Activated CD4-positive, alpha-beta T cell treated with anti-CD3 and anti-CD28 coated beads, Interleukin-2, amount 10 ng/mL, durations not matched to agents 24 days and 14 days (primary cell): Measurements from ENCODE around the gene CES2. TPM values are rescaled to one million over a fixed set of nuclear protein-coding genes. Genes with fewer than 3 reads are reported as not detected.
"Not testable (repeated sequence)": the region's sequence is repeated elsewhere in the genome, so short reads cannot be mapped to it uniquely, and the experiment has no call there.

Experiments used
- DNase-seq: peaks from one replicate; pipeline ENCODE4 v3.0.0; 2022
- H3K27ac Mint-ChIP-seq: one replicate; pipeline ENCODE4 v1.8.0; 2022; ENCODE audit warnings: mild to moderate bottlenecking, mixed read lengths
- H3K27me3 Mint-ChIP-seq: one replicate; pipeline ENCODE4 v1.8.0; 2022; ENCODE audit warnings: mixed read lengths
- H3K36me3 Mint-ChIP-seq: one replicate; pipeline ENCODE4 v1.8.0; 2022; ENCODE audit warnings: low read depth, mild to moderate bottlenecking, mixed read lengths
- H3K4me1 Mint-ChIP-seq: one replicate; pipeline ENCODE4 v1.8.0; 2021; ENCODE audit warnings: mixed read lengths
- H3K4me3 Mint-ChIP-seq: one replicate; pipeline ENCODE4 v1.8.0; 2022; ENCODE audit warnings: mild to moderate bottlenecking, moderate library complexity, mixed read lengths
- H3K9me3 Mint-ChIP-seq: one replicate; pipeline ENCODE4 v1.8.0; 2021; ENCODE audit warnings: mixed read lengths
- intact Hi-C: fragments of 100-400 bp; cut with micrococcal nuclease; formaldehyde crosslinking; loops from one replicate; pipeline ENCODE4 v1.15.1; 2023
- total RNA-seq: library from RNA; stranded (reverse); gene quantifications from 2 replicates; pipeline ENCODE4 v1.2.3, GENCODE V29; 2022

CES2 gene, protein sequence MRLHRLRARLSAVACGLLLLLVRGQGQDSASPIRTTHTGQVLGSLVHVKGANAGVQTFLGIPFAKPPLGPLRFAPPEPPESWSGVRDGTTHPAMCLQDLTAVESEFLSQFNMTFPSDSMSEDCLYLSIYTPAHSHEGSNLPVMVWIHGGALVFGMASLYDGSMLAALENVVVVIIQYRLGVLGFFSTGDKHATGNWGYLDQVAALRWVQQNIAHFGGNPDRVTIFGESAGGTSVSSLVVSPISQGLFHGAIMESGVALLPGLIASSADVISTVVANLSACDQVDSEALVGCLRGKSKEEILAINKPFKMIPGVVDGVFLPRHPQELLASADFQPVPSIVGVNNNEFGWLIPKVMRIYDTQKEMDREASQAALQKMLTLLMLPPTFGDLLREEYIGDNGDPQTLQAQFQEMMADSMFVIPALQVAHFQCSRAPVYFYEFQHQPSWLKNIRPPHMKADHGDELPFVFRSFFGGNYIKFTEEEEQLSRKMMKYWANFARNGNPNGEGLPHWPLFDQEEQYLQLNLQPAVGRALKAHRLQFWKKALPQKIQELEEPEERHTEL
- 30.6 and 33.6 TPM in 2 replicates for total RNA-seq

DNA sequence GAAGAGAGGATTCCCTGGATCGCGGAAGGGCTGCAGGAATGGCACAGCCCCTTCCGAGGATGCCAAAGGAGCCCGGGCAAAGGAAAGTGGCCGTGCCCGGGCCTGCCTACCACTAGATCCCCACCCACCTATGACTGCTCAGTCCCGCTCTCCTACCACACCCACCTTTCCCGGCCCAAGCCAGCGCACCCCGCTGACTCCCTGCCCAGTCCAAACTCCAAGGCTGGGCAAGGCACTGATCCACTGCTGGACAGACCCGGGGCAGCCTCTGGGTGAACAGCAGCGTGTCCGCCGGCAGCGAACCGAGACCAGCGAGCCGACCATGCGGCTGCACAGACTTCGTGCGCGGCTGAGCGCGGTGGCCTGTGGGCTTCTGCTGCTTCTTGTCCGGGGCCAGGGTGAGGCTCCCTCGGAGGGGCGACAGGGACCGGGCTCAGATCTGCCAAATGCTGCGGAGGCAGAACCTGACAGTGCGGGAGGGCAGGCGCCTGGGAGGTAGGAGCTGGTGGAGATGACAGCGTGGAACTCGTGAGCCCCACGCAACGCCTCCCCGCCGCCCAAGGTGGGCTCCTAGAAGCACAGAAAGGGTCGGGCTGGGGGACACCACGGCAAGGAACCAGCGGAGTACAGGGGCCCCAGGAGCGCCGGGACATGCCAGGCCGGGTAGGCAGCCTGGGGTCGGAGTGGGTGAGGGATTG is at the start of gene CES2:
Gene CES2 (plus strand): TSS at position 203 of the 698 bp plus-strand sequence. CDS start 120 bp downstream, at position 323.
- Mint-ChIP-seq H3K36me3 (peaks cover 46% of the 10 kb centered on the region), H3K27me3 (no peaks in the 10 kb centered on the region), H3K27ac (peak within 1 kb of the TSS; percentile 98), H3K4me1 (peaks cover 43% of the 10 kb centered on the region), H3K9me3 (no peaks in the 10 kb centered on the region), H3K4me3 (peak within 1 kb of the TSS; percentile 99)
- intact Hi-C loops: loop anchor here (2.0 kb wide), 1 partner anchor 105 kb away; the partner anchor contains the start of gene NAE1
- DNase-seq: no peak

DNA sequence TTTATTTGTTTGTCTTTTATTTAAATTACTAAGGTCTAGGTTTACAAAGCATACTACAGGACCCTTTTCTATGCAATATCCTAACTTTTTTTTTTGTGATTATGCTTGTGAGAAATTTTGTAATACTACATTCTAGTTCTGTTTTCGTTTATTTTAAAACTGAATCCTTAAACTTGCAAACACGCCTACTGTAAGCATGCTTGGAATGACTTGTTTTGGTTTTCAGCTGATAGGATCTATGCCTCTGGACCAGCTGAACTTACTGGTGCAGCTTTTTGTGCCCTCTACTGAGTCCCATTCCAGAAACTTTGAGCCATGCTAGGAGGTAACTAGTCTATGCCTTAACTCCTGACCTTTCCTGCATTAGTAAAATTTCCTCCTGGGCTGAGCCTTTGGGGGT is 49.0 kb upstream of the CES2 start:
- Mint-ChIP-seq H3K36me3 (peaks cover 54% of the 10 kb centered on the region), H3K27me3 (no peaks in the 10 kb centered on the region), H3K4me1 (peaks cover 38% of the 10 kb centered on the region), H3K9me3 (no peaks in the 10 kb centered on the region), H3K4me3 (no peak overlapping the region), H3K27ac (no peak overlapping the region)
- intact Hi-C loops: no loop called here
- DNase-seq: no peak

DNA sequence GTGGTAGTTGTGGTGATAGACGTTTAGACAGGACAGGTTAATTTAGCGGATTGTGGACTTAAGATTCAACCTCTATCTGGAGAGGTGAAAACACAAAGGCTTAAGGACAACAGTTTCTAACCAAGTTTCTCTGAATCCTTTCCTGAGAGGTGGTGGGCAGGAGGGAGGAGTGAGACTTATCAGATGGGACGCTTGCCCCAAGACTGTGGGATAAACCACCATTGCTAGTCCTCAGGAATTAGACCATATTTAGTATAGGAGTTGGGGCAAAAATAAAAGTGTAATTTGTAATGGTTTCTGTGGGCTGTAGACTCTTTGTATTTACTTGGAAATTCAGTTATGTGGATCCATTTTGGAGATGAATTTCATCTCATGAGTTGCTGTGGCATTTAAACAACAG is 48.4 kb upstream of the CES2 start:
- Mint-ChIP-seq H3K36me3 (peaks cover 56% of the 10 kb centered on the region), H3K4me1 (peaks cover 35% of the 10 kb centered on the region), H3K9me3 (no peaks in the 10 kb centered on the region), H3K27me3 (no peaks in the 10 kb centered on the region), H3K4me3 (no peak overlapping the region), H3K27ac (no peak overlapping the region)
- intact Hi-C loops: no loop called here
- DNase-seq: no peak

DNA sequence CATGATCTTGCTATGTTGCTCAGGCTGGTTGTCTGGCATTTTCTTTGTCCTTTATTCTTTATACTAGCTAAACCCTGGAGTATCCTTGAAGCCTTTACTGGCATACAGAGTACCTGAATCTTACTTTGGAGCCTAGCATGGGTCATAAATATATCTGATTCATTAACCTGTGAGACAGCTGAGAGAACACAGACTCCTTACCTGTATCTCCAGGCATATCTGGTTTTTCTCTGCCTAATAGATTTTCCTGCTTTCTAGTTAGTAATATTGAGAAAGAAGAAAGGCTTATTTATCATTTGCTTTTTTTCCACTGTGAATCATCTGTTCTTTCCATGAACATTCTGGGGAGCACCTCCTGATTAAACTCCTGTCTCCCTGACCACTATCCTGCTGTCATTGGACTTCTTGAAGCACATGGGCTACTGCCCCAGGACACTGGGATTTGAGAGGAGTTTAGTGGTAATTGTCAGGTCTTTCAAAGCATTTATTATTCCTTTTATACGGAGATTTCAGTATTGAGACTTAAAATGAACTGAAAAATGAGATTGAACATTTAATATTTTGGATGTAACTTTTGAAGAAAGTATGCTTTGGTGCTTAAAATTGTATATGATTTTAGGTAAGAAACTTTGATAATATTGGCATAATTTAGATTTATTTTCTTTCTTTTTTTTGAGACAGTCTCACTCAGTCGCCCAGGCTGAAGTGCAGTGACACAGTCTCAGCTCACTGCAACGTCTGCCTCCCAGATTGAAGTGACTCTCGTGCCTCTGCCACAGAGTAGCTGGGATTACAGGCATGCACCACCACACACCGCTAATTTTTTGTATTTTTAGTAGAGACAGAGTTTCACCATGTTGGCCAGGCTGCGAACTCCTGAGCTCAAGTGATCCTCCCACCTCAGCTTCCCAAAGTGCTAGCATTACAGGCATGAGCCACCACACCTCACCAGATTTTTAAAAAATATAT is 46.4 kb upstream of the CES2 start:
- intact Hi-C loops: no loop called here
- Mint-ChIP-seq H3K4me3 (no peak overlapping the region), H3K36me3 (peaks cover 55% of the 10 kb centered on the region), H3K9me3 (no peaks in the 10 kb centered on the region), H3K27ac (peak overlapping the region; percentile 20), H3K27me3 (no peaks in the 10 kb centered on the region), H3K4me1 (peaks cover 38% of the 10 kb centered on the region)
- no peak for DNase-seq

DNA sequence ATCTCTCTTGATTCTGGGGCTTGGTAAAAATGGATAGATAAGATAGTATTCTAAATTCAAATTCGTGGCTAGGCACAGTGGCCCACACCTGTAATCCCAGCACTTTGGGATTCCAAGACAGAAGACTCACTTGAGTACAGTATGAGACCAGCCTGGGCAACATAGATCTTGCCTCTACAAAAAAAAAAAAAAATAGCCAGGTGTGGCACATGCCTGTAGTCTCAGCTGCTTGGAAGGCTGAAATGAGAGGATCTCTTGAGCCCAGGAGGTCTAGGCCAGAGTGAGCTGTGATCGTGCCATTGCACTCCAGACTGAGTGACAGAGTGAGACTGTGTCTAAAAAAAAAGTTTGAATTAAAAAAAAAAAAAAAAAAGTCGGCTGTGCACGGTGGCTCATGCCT is 45.7 kb upstream of the CES2 start:
- Mint-ChIP-seq H3K9me3 (no peaks in the 10 kb centered on the region), H3K4me1 (peaks cover 40% of the 10 kb centered on the region), H3K27me3 (no peaks in the 10 kb centered on the region)

DNA sequence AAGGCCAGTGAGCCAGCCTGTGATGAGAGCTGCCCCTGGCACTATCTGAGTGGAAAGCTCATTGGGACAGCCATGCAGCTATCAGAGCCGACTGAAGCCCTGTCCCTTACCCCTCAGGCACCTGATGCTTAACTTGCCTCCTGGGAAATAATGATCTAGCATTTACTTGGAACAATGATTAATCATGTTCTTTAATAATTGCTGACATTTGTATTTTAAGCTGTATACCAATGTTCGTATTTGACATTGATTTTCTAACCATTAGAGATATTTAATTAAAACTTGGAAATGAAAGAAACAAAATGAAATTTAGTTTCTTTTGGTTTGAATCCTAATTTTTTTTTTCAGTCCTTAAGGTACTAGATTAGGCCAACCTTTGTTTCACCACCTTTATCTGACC is 44.5 kb upstream of the CES2 start:
- H3K9me3 Mint-ChIP-seq: no peaks in the 10 kb centered on the region
- H3K4me1 Mint-ChIP-seq: peaks cover 39% of the 10 kb centered on the region
- peaks cover 48% of the 10 kb centered on the region for H3K36me3 Mint-ChIP-seq

More for the DNA sequence above, 45.7 kb upstream of the CES2 start:
- no peak overlapping the region for H3K27ac Mint-ChIP-seq
- H3K4me3 Mint-ChIP-seq: no peak overlapping the region
- intact Hi-C loops: no loop called here
- H3K36me3 Mint-ChIP-seq: peaks cover 57% of the 10 kb centered on the region
- DNase-seq: no peak

DNA sequence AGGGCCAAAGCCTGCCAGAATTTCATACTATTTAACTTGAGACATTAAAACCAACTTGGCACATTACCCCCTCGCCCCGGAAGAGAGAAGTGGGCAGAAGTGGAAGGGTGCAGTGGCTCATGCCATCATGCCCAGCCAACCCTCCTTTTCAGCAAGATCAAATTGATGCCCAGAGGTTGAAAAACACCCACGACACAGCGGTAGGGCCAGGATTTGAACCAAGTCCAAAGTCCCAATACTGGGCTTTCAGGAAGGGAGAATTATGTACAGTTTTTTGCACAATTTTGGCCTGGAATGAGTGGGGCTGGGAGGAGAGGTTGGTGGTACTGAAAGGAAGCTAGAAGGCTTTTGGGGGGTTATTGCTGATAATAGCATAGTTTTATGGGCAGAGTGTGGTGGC is 44.0 kb upstream of the CES2 start:
- Mint-ChIP-seq H3K27ac (peak overlapping the region; percentile 5), H3K4me3 (no peak overlapping the region), H3K9me3 (no peaks in the 10 kb centered on the region), H3K27me3 (no peaks in the 10 kb centered on the region), H3K36me3 (peaks cover 45% of the 10 kb centered on the region), H3K4me1 (peaks cover 38% of the 10 kb centered on the region)
- intact Hi-C loops: no loop called here
- no peak for DNase-seq

More for the DNA sequence above, 44.5 kb upstream of the CES2 start:
- no peak overlapping the region for H3K27ac Mint-ChIP-seq
- no peaks in the 10 kb centered on the region for H3K27me3 Mint-ChIP-seq
- no peak overlapping the region for H3K4me3 Mint-ChIP-seq
- DNase-seq: no peak
- intact Hi-C loops: no loop called here

DNA sequence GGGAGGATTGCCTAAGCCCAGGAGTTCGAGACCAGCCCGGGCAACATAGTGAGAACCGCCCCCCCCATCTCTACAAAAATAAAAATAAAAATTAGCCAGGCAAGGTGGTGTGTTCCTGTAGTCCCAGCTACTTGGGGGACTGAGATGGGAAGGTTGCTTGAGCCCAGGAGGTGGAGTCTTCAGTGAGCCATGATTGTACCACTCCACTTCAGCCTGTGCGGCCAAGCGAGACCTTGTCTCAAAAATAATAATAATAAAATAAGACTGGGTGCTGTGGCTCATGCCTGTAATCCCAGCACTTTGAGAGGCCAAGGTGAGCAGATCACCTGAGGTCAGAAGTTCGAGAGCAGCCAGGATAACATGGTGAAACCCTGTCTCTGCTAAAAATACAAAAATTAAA is 43.5 kb upstream of the CES2 start:
- Mint-ChIP-seq H3K9me3 (no peaks in the 10 kb centered on the region), H3K4me1 (peaks cover 35% of the 10 kb centered on the region), H3K27ac (no peak overlapping the region), H3K27me3 (no peaks in the 10 kb centered on the region), H3K4me3 (no peak overlapping the region), H3K36me3 (peaks cover 40% of the 10 kb centered on the region)
- intact Hi-C loops: no loop called here
- no peak for DNase-seq

DNA sequence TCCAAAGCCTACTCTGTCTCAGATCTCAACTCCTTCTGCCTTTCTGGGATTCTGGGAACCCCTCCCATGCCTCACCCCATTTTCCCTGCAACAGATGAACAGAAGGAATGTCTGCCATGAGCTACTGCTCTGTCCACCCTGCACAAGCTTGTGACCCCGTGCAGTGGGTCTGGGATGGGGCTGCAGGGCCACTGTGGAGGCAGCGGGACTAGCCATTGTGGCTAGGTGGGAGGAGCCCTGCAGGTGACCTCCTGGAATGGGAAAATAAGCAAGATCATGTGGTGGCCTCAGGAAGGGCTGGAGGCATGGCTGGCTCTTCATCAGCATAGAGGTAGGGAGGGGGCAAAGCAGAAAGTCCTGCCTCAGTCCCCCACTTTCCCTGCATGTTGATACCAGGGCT is 41.3 kb upstream of the CES2 start:
- no peak overlapping the region for H3K27ac Mint-ChIP-seq
- H3K9me3 Mint-ChIP-seq: no peaks in the 10 kb centered on the region
- peaks cover 22% of the 10 kb centered on the region for H3K4me1 Mint-ChIP-seq
- no peak for DNase-seq
- no peak overlapping the region for H3K4me3 Mint-ChIP-seq
- peaks cover 25% of the 10 kb centered on the region for H3K36me3 Mint-ChIP-seq
- intact Hi-C loops: no loop called here
- no peaks in the 10 kb centered on the region for H3K27me3 Mint-ChIP-seq

DNA sequence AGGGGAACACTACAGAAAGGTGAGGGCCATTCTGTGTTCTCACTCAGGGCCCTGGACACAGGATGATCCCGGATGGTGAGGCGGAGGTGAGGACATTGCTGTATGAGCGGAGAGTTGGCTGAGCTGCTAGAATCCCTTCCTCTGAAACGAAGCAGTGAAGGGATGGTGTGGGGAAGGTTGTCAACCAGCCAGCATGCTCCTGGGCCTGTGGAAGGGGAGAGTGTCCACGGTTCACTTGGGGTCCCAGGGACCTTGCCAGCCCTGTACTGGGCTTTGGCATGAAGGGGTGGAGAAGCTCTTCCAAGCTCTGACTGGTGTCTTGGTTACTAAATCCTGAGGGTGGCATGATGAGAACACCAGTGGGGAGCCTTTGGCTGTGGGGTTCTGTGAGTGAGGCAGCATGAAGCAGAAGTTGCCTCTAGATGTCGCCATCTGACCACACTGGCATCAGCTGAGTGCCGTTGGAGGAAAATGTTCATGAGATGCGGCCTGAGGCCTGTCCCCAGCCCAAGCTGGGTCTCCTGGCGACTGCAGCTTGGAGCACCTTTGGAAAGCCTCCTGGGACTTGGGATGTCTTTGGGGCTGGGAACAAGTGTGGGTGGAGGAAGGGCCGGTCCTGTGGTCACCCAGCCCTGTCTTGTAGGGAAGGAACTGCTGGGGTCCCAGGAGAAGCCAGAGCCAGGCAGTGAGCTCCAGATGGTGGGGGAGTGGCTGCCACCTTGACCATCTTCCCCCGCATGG is 40.2 kb upstream of the CES2 start:
- H3K9me3 Mint-ChIP-seq: no peaks in the 10 kb centered on the region
- peak; percentile 91 for DNase-seq
- peaks cover 22% of the 10 kb centered on the region for H3K4me1 Mint-ChIP-seq
- peaks cover 19% of the 10 kb centered on the region for H3K36me3 Mint-ChIP-seq
- H3K27me3 Mint-ChIP-seq: no peaks in the 10 kb centered on the region
- H3K4me3 Mint-ChIP-seq: no peak overlapping the region
- intact Hi-C loops: loop anchor here (1.0 kb wide), 2 partner anchors 33 to 52 kb away; no protein-coding TSS in a partner anchor
- H3K27ac Mint-ChIP-seq: no peak overlapping the region

DNA sequence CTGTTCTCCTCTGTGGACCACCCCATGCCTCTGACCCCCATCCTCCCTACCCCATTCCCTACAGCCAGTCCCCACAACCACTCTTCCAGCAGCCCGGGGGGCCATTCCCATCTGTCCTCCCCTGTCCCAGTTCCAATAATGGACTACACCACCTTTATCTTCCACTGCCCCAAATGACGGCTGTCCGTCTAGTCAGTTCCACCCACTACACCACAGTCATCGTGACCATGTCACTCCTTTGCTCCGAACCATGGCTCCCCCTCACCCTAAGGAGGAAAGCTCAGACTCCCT is 39.7 kb upstream of the CES2 start:
- intact Hi-C loops: loop anchor here (1.0 kb wide), 2 partner anchors 33 to 52 kb away; no protein-coding TSS in a partner anchor
- no peak for DNase-seq

DNA sequence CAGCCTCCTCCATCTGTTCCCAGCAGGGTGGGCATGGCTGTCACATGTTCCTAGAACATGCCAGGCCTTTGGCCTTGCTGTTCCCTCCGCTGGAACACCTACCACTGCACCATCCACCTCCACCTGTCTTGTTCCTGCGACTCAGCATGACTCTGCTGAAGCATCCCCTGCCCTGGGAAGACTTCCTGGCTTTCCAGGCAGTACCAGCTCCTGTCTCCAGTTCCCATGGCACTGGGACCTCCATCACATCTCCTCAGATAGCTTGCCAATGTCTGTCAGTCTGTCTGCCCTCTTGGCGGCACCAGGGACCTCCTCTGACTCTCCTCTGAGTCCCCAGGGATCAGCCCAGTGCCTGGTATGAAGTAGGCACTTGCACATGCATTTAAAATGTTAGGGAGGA is 39.3 kb upstream of the CES2 start:
- Mint-ChIP-seq H3K27me3 (no peaks in the 10 kb centered on the region), H3K36me3 (peaks cover 17% of the 10 kb centered on the region), H3K4me3 (no peak overlapping the region), H3K27ac (no peak overlapping the region), H3K9me3 (no peaks in the 10 kb centered on the region), H3K4me1 (peaks cover 22% of the 10 kb centered on the region)
- no peak for DNase-seq
- intact Hi-C loops: loop anchor here (1.0 kb wide), 2 partner anchors 32 to 51 kb away; no protein-coding TSS in a partner anchor

More for the DNA sequence above, 39.7 kb upstream of the CES2 start:
- H3K27ac Mint-ChIP-seq: no peak overlapping the region
- no peaks in the 10 kb centered on the region for H3K9me3 Mint-ChIP-seq
- H3K4me3 Mint-ChIP-seq: no peak overlapping the region
- H3K4me1 Mint-ChIP-seq: peaks cover 22% of the 10 kb centered on the region
- H3K27me3 Mint-ChIP-seq: no peaks in the 10 kb centered on the region
- H3K36me3 Mint-ChIP-seq: peaks cover 19% of the 10 kb centered on the region

DNA sequence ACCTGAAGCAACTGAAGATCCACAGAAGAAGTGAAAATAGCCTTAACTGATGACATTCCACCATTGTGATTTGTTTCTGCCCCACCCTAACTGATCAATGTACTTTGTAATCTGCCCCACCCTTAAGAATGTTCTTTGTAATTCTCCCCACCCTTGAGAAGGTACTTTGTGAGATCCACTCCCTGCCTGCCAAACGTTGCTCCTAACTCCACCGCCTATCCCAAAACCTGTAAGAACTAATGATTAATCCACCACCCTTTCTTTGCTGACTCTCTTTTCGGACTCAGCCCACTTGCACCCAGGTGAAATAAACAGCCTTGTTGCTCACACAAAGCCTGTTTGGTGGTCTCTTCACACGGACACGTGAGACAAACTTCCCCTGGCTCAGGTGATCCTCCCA is 38.6 kb upstream of the CES2 start:
- H3K27ac Mint-ChIP-seq, H3K9me3 Mint-ChIP-seq, H3K4me3 Mint-ChIP-seq, H3K27me3 Mint-ChIP-seq, intact Hi-C loops, DNase-seq: not testable (repeated sequence)
- Mint-ChIP-seq H3K36me3 (peaks cover 12% of the 10 kb centered on the region), H3K4me1 (peaks cover 20% of the 10 kb centered on the region)
